ENCODE results near the gene CNTNAP2. TPM values are rescaled to one million over a fixed set of nuclear protein-coding genes. Genes with fewer than 3 reads are reported as not detected.

CNTNAP2 gene
- total RNA-seq, 1 experiment from 2014 or later, result 64.5 TPM

DNA sequence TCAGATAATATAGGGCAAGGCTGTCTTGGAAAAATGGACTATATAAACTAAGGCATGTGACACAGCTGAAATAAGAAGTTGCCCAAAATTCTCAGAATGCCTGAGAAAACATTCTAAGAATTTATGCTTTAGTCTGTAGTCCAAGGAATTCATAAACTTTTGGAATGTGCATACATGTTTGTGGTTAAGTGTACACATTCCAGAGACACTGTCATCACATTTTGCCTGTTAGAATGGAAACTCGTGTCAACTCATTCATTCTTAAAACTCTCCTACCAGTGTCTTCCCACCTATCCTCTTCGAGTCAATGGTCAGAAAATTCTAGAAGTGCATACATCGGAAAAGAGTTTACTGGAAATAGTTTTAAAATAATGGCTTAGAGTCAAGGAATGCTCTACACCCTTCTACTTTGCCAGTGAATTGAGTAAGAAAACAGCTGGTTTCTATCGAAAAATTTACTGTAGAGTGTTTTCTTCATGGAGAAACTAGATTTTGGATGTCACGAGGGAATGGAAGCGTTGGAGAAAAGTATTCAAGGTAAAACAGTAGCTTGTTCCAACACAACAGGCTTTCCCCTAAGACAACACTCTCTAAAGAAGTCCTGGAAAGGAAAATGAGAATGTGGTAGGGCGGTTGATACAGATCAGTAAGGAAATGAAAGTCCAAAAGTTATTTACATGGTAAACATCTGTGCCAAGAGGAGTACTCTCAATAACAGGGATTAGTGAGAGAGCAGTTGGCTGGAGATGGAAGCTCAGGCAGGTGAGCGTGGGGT lies 1296.4 kb downstream of the CNTNAP2 start:
- H2AK5ac ChIP-seq (ENCODE audit: insufficient read length, low read length), result no peak overlapping the region
- no peaks in the 10 kb centered on the region for H3K79me2 ChIP-seq (ENCODE audit: insufficient read depth, low read length)
- H3K9ac ChIP-seq (ENCODE audit: extremely low read depth, insufficient read length, low read length), result no peak overlapping the region
- no CpG with 5 or more reads among the region's 8 CpGs for WGBS (ENCODE audit: extremely low coverage, insufficient read length, low lambda C conversion rate)
- H3K27ac ChIP-seq (ENCODE audit: insufficient read length, low read depth, low read length), result no peak overlapping the region
- no peaks in the 10 kb centered on the region for H3K27me3 ChIP-seq (ENCODE audit: insufficient read depth, low read length)
- Mint-ChIP-seq H3K4me1 (no peaks in the 10 kb centered on the region), H3K9me3 (no peaks in the 10 kb centered on the region; a peak in 1 of 5 replicates), H3K27me3 (ENCODE audit: low read depth) (no peaks in the 10 kb centered on the region; the same call in 1 of the 2 replicates), H3K36me3 (ENCODE audit: insufficient read depth in 1 of 3, low read depth in 3 of 3) (no peaks in the 10 kb centered on the region), H3K4me3 (no peak overlapping the region), H3K27ac (no peak overlapping the region)
- H3K18ac ChIP-seq (ENCODE audit: insufficient read length, low read depth, low read length), result no peak overlapping the region
- no peaks in the 10 kb centered on the region for H3K4me1 ChIP-seq (ENCODE audit: insufficient read depth, low read length)
- H2BK12ac ChIP-seq (ENCODE audit: insufficient read length, low read depth, low read length), result no peak overlapping the region
- no peaks in the 10 kb centered on the region for H3K9me3 ChIP-seq (ENCODE audit: control insufficient read depth, low read depth, low read length)
- no peak overlapping the region for H2BK5ac ChIP-seq (ENCODE audit: insufficient read length, low read length)
- no peak overlapping the region for H2AFZ ChIP-seq (ENCODE audit: low read length)
- no peak overlapping the region for H4K8ac ChIP-seq (replicated peaks; ENCODE audit: insufficient read length, low read depth, low read length)
- no peaks in the 10 kb centered on the region for H3K79me1 ChIP-seq (ENCODE audit: insufficient read depth, low read depth, low read length, poor library complexity, severe bottlenecking)
- H2BK120ac ChIP-seq (ENCODE audit: low read depth, low read length, poor library complexity, severe bottlenecking), result no peak overlapping the region
- no peak overlapping the region for H4K5ac ChIP-seq (ENCODE audit: insufficient read length, low read depth, low read length)
- H3K4me2 ChIP-seq (ENCODE audit: insufficient read depth, insufficient read length, low read length), result no peak overlapping the region
- H3K14ac ChIP-seq (ENCODE audit: insufficient read depth, low read length), result no peak overlapping the region
- H2BK15ac ChIP-seq (ENCODE audit: low read depth, low read length), result no peak overlapping the region
- H3K23me2 ChIP-seq (ENCODE audit: insufficient read length, low read depth, low read length, poor library complexity, severe bottlenecking), result no peaks in the 10 kb centered on the region
- no peak overlapping the region for H3K56ac ChIP-seq (ENCODE audit: insufficient read length, low read depth, low read length)
- H3T11ph ChIP-seq (ENCODE audit: low read length), result no peak overlapping the region
- no peak for DNase-seq
- H3K23ac ChIP-seq (ENCODE audit: insufficient read length, low read depth, low read length), result no peak overlapping the region
- no peak overlapping the region for H2BK20ac ChIP-seq (ENCODE audit: low read depth, low read length, poor library complexity, severe bottlenecking)
- TF ChIP-seq, protein P1, sequence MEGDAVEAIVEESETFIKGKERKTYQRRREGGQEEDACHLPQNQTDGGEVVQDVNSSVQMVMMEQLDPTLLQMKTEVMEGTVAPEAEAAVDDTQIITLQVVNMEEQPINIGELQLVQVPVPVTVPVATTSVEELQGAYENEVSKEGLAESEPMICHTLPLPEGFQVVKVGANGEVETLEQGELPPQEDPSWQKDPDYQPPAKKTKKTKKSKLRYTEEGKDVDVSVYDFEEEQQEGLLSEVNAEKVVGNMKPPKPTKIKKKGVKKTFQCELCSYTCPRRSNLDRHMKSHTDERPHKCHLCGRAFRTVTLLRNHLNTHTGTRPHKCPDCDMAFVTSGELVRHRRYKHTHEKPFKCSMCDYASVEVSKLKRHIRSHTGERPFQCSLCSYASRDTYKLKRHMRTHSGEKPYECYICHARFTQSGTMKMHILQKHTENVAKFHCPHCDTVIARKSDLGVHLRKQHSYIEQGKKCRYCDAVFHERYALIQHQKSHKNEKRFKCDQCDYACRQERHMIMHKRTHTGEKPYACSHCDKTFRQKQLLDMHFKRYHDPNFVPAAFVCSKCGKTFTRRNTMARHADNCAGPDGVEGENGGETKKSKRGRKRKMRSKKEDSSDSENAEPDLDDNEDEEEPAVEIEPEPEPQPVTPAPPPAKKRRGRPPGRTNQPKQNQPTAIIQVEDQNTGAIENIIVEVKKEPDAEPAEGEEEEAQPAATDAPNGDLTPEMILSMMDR (conservative IDR thresholded peaks at IDR 0.05), result no peak
- no peak overlapping the region for H3K4ac ChIP-seq (ENCODE audit: low read depth, low read length)
- no peak overlapping the region for H4K91ac ChIP-seq (ENCODE audit: insufficient read length, low read depth, low read length)
- no peaks in the 10 kb centered on the region for H4K20me1 ChIP-seq (ENCODE audit: control insufficient read depth, insufficient read depth, insufficient read length)
